Ovary (tissue), 9 donors: Measurements from ENCODE around the gene EZR. TPM values are rescaled to one million over a fixed set of nuclear protein-coding genes. Genes with fewer than 3 reads are reported as not detected.
A peak's percentile ranks its signal among the peaks of the same experiment; 100 is the strongest.

Experiments used
- DNase-seq, 5 donors: peaks; one replicate each; pipeline ENCODE4 v3.0.0-alpha.2; 2019 to 2020
- H3K27ac ChIP-seq, 2 donors: fragments of 200-600 bp; one replicate each; pipeline versions ENCODE4 v1.5.1 to v1.8.0; 2019 to 2022
- H3K27me3 ChIP-seq: fragments of 200-600 bp; one replicate; pipeline ENCODE4 v1.8.0; 2022
- H3K36me3 ChIP-seq: fragments of 200-600 bp; sonication (generic); one replicate; pipeline ENCODE4 v1.5.1; 2019
- H3K4me1 ChIP-seq: one replicate; pipeline ENCODE4 v1.8.1; 2013; ENCODE audit warnings: mild to moderate bottlenecking, moderate library complexity; ENCODE audit not compliant: insufficient read depth
- H3K4me3 ChIP-seq: fragments of 200-600 bp; sonication (generic); one replicate; pipeline ENCODE4 v1.5.1; 2017
- H3K9me3 ChIP-seq, 2 donors: fragments of 200-600 bp in 1 of 2; sonication (generic) in 1 of 2; one replicate each; pipeline versions ENCODE4 v1.5.1 to v1.8.1; 2013 to 2019; ENCODE audit warnings: mild to moderate bottlenecking in 1 of 2, moderate library complexity in 1 of 2
- EP300 ChIP-seq: sonication (generic); formaldehyde crosslinking; IDR thresholded peaks from one replicate; pipeline ENCODE4 v1.6.1; 2017; ENCODE audit warnings: antibody characterized with exemption
- POLR2A ChIP-seq: fragments of 450-650 bp; IDR thresholded peaks from one replicate; pipeline ENCODE4 v1.6.1; 2017; ENCODE audit warnings: antibody characterized with exemption, mild to moderate bottlenecking, moderate library complexity
- WGBS, 3 donors: extraction: QIAGEN DNeasy Blood & Tissue Kit in 1 of 3; methylation state at CpG; one replicate each; pipeline versions ENCODE4 v1.1.5 to v1.1.7; 2013 to 2017; 5-methylcytosine and 5-hydroxymethylcytosine counted together
- intact Hi-C, 4 donors: fragments of 100-400 bp; cut with DNase I; formaldehyde crosslinking; loops; one replicate each; pipeline versions ENCODE4 v1.11.0 to v1.15.1; 2022 to 2023
- polyA plus RNA-seq, 2 donors: library from polyadenylated mRNA; stranded (reverse); fragments of 200-250 nt in 1 of 2; fragments of 350-450 nt in 1 of 2; fragmentation: Illumina TruSeq in 1 of 2; extraction: RNeasy Lipid Tissue Mini Kit (QIAGEN cat#74804) in 1 of 2; gene quantifications; one replicate each; pipeline ENCODE4 v1.2.3, GENCODE V29; 2013 to 2014
- total RNA-seq, 7 donors: library from RNA; depleted of rRNA in 2 of 7; stranded (reverse); fragments of >200 nt in 2 of 7; fragmentation: NEBNext Ultra II Directional in 3 of 7; extraction: Animal tissue kit (Norgen Biotek cat#: 25700) in 3 of 7; gene quantifications; one replicate each; pipeline versions ENCODE4 v1.1.0 to v1.2.4, GENCODE V29; 2016 to 2023
- TF ChIP-seq, protein P1 (sequence below), 3 donors: fragments of 450-650 bp in 2 of 3; fragments of 200-600 bp in 1 of 3; IDR thresholded peaks; one replicate each; pipeline versions ENCODE4 v1.5.1 to v1.8.0; 2016 to 2022; ENCODE audit warnings: antibody characterized with exemption in 3 of 3, mild to moderate bottlenecking in 1 of 3
- donor health status: DM: no; HTN: no; CAD: no; lungs with moderate emphysema.
- donor health status: DM: no; HTN: no; CAD: no.
- donor health status: Bipolar disorder and iron deficiency.
- donor health status: DM: yes; HTN: yes; CAD: no.
- donor health status: DM: no; HTN: no; CAD: no.
- donor health status: DM: yes; HTN: yes; CAD: no.

The EZR gene
- total and polyA plus RNA-seq, 9 donors = 39.0 to 214 (median 85.6) TPM

GRCh38 chr6:158773581-158774449 lies 45.4 kb downstream of the EZR start:
- no peaks in the 10 kb centered on the region for H3K36me3 ChIP-seq
- H3K27ac ChIP-seq = no peak overlapping the region
- H3K4me3 ChIP-seq = no peak overlapping the region
- TF ChIP-seq, protein P1, sequence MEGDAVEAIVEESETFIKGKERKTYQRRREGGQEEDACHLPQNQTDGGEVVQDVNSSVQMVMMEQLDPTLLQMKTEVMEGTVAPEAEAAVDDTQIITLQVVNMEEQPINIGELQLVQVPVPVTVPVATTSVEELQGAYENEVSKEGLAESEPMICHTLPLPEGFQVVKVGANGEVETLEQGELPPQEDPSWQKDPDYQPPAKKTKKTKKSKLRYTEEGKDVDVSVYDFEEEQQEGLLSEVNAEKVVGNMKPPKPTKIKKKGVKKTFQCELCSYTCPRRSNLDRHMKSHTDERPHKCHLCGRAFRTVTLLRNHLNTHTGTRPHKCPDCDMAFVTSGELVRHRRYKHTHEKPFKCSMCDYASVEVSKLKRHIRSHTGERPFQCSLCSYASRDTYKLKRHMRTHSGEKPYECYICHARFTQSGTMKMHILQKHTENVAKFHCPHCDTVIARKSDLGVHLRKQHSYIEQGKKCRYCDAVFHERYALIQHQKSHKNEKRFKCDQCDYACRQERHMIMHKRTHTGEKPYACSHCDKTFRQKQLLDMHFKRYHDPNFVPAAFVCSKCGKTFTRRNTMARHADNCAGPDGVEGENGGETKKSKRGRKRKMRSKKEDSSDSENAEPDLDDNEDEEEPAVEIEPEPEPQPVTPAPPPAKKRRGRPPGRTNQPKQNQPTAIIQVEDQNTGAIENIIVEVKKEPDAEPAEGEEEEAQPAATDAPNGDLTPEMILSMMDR (IDR thresholded peaks at IDR 0.05) = no peak
- TF ChIP-seq EP300 = no peak
- peak in 1 of 5 donors; percentile 54 for DNase-seq
- no peaks in the 10 kb centered on the region for H3K27me3 ChIP-seq
- intact Hi-C loops = no loop called here
- peaks cover 3% of the 10 kb centered on the region for H3K4me1 ChIP-seq
- 45 to 57% (median 47%) methylated on average over 21 of the region's 21 CpGs for WGBS, 3 donors
- H3K9me3 ChIP-seq = no peaks in the 10 kb centered on the region

- H3K27me3 ChIP-seq = no peaks in the 10 kb centered on the region
- 80 to 82% (median 80%) methylated on average over 6 of the region's 6 CpGs for WGBS, 3 donors
- peaks cover 3% of the 10 kb centered on the region for H3K4me1 ChIP-seq
- peak in 1 of 5 donors; percentile 22 for DNase-seq
- TF ChIP-seq POLR2A (no peak), EP300 (no peak)
- TF ChIP-seq, protein P1 (IDR thresholded peaks at IDR 0.05) = no peak
- H3K9me3 ChIP-seq = no peaks in the 10 kb centered on the region
- H3K4me3 ChIP-seq = no peak overlapping the region
- H3K36me3 ChIP-seq = no peaks in the 10 kb centered on the region
- no peak overlapping the region for H3K27ac ChIP-seq
- intact Hi-C loops = no loop called here
Observed at GRCh38 chr6:158772851-158773371, 46.3 kb downstream of the EZR start.

DNA sequence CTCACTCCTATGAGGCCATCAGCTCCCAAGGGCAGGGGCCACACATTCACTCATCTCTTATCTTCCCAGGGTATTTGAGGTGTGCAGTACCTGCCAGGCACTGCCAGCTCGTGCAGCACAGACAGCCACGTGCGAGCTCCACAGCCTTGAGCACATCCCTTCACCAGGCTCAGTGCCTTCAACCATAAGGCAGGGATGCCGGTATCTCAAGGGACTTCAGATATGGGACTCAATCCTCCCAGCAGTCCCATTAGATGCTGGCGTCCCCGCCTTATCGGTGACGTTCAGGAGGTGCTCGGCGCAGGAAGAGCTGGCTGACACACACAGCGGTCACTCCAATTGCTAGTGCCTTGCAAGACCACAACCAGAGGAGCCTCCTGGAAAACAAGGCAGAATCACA lies 47.0 kb downstream of the EZR start:
- peak in 1 of 5 donors; percentile 16 for DNase-seq
- H3K4me3 ChIP-seq = no peak overlapping the region
- H3K27me3 ChIP-seq = no peaks in the 10 kb centered on the region
- intact Hi-C loops = no loop called here
- TF ChIP-seq EP300 (no peak), POLR2A (no peak)
- TF ChIP-seq, protein P1 (IDR thresholded peaks at IDR 0.05) = no peak
- peaks cover 3% of the 10 kb centered on the region for H3K4me1 ChIP-seq
- H3K9me3 ChIP-seq = no peaks in the 10 kb centered on the region
- no peaks in the 10 kb centered on the region for H3K36me3 ChIP-seq
- H3K27ac ChIP-seq = no peak overlapping the region
- WGBS, 3 donors = 90 to 97% (median 92%) methylated on average over 11 of the region's 11 CpGs

DNA sequence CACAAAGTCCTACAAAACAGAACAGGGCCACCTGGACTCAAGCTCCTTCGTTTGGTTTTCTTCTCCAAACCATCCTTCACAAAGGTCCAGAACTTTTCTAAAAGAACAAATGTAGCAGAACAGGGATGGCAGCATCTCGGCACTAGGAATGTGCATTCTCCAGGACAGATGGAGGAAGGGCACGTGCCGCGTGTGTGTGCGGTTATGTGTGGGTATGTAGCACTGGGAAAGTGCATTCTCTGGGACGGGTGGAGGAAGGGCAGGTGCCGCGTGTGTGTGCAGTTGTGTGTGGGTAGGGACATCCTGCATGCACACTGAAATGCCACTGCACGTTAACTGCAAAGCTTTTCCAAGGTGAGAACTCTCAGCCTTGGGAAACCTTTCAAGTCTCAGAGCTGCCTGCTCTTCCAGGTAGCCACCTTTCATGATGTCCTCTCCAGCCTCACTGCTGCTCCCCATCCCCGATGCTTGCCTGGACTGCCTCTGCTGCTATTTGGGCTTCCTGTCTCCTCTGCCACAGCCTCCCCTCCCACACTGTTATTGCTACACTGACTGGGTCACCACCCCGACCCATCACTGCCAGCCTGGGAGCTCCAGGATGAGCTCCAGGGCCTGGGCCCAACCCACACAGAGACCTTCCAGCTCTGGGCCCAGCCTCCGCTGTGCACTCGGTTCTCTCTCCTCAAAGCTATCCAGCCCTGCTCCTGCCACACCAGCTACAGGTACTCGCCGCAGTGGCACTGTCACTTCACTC lies 47.6 kb downstream of the EZR start:
- Histone ChIP-seq H3K4me3 (no peak overlapping the region), H3K9me3 (no peaks in the 10 kb centered on the region), H3K36me3 (no peaks in the 10 kb centered on the region), H3K27me3 (no peaks in the 10 kb centered on the region), H3K4me1 (peaks cover 3% of the 10 kb centered on the region), H3K27ac (no peak overlapping the region)
- intact Hi-C loops = no loop called here
- TF ChIP-seq, protein P1 (IDR thresholded peaks at IDR 0.05) = no peak
- TF ChIP-seq POLR2A (no peak), EP300 (no peak)
- 91 to 93% (median 92%) methylated on average over 16 of the region's 16 CpGs for WGBS, 3 donors
- no peak for DNase-seq
